KMS-11 (cell line): Measurements from ENCODE around the gene PES1.

Experiments used
- H2AFZ ChIP-seq: fragments of 200-600 bp; sonication (generic); 2 replicates; pipeline ENCODE4 v1.6.1; 2016; ENCODE audit warnings: antibody characterized with exemption, mixed run types, low read depth
- H3K27ac ChIP-seq: fragments of 200-600 bp; sonication (generic); 2 replicates; pipeline ENCODE4 v1.6.1; 2016; ENCODE audit warnings: mild to moderate bottlenecking, mixed run types
- H3K27me3 ChIP-seq: fragments of 200-600 bp; sonication (generic); 2 replicates; pipeline ENCODE4 v1.6.1; 2017; ENCODE audit warnings: mild to moderate bottlenecking, low read depth, mixed run types, moderate library complexity; ENCODE audit not compliant: insufficient read depth
- H3K36me3 ChIP-seq: fragments of 200-600 bp; sonication (generic); 2 replicates; pipeline ENCODE4 v1.6.1; 2017; ENCODE audit warnings: mild to moderate bottlenecking, mixed run types; ENCODE audit not compliant: insufficient read depth
- H3K4me1 ChIP-seq: fragments of 200-600 bp; sonication (generic); 2 replicates; pipeline ENCODE4 v1.6.1; 2016; ENCODE audit warnings: mild to moderate bottlenecking, low read depth, mixed run types; ENCODE audit not compliant: poor library complexity, severe bottlenecking
- H3K4me2 ChIP-seq: fragments of 200-600 bp; sonication (generic); 2 replicates; pipeline ENCODE4 v1.7.0; 2016; ENCODE audit warnings: mild to moderate bottlenecking, mixed run types
- H3K4me3 ChIP-seq: fragments of 200-600 bp; sonication (generic); IDR thresholded peaks from 2 replicates; pipeline ENCODE4 v1.6.1; 2017; ENCODE audit warnings: low read depth, low read length, mixed read lengths; ENCODE audit not compliant: insufficient read depth
- H3K79me2 ChIP-seq: fragments of 200-600 bp; sonication (generic); 2 replicates; pipeline ENCODE4 v1.6.1; 2016; ENCODE audit warnings: low read depth, mixed run types; ENCODE audit not compliant: insufficient read depth
- H3K9ac ChIP-seq: fragments of 200-600 bp; sonication (generic); 2 replicates; pipeline ENCODE4 v1.6.1; 2016; ENCODE audit warnings: mild to moderate bottlenecking, mixed run types
- H4K20me1 ChIP-seq: fragments of 200-600 bp; sonication (generic); 2 replicates; pipeline ENCODE4 v1.6.1; 2016; ENCODE audit warnings: mild to moderate bottlenecking, mixed run types; ENCODE audit not compliant: insufficient read depth
- TF ChIP-seq, protein P1 (sequence below): fragments of 200-600 bp; sonication (generic); conservative IDR thresholded peaks from 2 replicates; pipeline ENCODE4 v1.6.1; 2017; ENCODE audit warnings: low read depth, mild to moderate bottlenecking, antibody characterized with exemption, low read length, moderate library complexity, mixed read lengths

Gene PES1

DNA sequence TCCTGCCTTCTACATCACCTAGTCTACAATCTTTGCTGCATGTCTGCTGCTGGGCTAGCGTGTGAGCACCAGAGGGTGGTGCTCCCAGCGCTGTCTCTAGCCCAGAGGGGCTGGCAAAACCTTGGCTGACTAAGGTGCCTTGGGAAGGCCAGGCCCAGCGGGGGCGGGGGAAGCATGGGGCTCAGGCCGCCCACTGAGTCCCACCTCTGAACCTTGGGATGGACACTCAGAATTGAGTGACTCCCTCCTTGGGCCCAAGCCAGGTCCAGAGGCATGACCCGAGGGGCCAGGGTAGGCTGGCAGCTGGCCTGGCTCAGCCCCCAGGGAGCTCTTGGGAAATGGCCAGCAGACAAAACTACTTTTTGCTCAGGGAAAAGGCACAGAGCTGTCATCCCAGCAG lies 9.7 kb downstream of the PES1 start:
- Histone ChIP-seq H3K9ac (no peak overlapping the region), H3K4me3 (no peak overlapping the region), H3K27ac (no peak overlapping the region), H3K79me2 (no peaks in the 10 kb centered on the region), H3K36me3 (peaks cover 3% of the 10 kb centered on the region; the same call in 1 of the 2 replicates), H3K4me2 (no peak overlapping the region), H4K20me1 (no peaks in the 10 kb centered on the region), H3K27me3 (no peaks in the 10 kb centered on the region), H2AFZ (no peak overlapping the region), H3K4me1 (no peaks in the 10 kb centered on the region)
- TF ChIP-seq, protein P1, sequence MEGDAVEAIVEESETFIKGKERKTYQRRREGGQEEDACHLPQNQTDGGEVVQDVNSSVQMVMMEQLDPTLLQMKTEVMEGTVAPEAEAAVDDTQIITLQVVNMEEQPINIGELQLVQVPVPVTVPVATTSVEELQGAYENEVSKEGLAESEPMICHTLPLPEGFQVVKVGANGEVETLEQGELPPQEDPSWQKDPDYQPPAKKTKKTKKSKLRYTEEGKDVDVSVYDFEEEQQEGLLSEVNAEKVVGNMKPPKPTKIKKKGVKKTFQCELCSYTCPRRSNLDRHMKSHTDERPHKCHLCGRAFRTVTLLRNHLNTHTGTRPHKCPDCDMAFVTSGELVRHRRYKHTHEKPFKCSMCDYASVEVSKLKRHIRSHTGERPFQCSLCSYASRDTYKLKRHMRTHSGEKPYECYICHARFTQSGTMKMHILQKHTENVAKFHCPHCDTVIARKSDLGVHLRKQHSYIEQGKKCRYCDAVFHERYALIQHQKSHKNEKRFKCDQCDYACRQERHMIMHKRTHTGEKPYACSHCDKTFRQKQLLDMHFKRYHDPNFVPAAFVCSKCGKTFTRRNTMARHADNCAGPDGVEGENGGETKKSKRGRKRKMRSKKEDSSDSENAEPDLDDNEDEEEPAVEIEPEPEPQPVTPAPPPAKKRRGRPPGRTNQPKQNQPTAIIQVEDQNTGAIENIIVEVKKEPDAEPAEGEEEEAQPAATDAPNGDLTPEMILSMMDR: no peak

DNA sequence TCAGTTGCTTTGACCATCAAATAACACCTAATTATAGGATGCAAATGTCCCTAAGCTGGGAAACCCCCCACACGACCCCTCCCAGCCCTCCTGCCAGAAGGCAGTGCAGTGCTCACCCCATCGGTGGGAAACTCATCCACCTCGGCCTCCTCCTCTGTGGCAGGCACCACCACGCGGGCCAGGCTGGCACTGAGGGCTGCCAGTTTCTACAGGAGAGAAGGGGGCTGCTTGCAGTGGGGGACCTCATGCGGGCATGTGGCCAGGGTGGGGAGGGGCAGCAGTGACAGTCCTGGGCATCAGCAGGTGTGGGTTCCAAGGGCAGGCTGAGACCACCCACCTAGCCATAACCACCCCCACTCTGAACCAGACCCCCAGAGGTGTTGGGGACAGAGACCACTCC lies 10.8 kb downstream of the PES1 start:
- TF ChIP-seq, protein P1: no peak
- H3K27ac ChIP-seq: no peak overlapping the region
- H3K4me1 ChIP-seq: no peaks in the 10 kb centered on the region
- H3K4me2 ChIP-seq: no peak overlapping the region
- no peak overlapping the region for H3K9ac ChIP-seq
- no peak overlapping the region for H2AFZ ChIP-seq
- no peak overlapping the region for H3K4me3 ChIP-seq
- no peaks in the 10 kb centered on the region for H3K79me2 ChIP-seq
- no peaks in the 10 kb centered on the region for H3K27me3 ChIP-seq
- H3K36me3 ChIP-seq: no peaks in the 10 kb centered on the region; the same call in 1 of the 2 replicates
- no peaks in the 10 kb centered on the region for H4K20me1 ChIP-seq

DNA sequence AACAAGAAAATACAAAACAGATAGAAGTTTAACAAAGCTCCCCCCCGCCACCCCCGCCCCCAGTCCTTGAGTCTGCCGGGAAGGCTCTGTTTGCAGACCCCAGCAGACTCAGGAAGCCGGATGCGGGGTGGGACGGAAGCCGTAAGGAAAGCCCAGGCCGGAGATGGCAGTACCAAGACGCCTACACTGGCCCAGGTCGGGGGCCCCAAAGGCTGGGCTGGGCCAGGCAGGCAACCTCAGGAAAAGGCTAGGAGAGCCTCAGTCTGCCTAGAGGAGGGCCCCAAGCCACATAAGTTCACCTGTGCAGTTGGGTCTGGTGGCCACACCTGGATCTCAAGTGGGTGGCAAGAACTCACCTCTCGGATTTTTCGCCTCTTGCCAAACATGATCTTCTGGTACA lies 13.2 kb downstream of the PES1 start:
- Histone ChIP-seq H3K4me2 (no peak overlapping the region), H3K4me3 (no peak overlapping the region), H3K79me2 (no peaks in the 10 kb centered on the region), H4K20me1 (no peaks in the 10 kb centered on the region), H3K36me3 (no peaks in the 10 kb centered on the region; the same call in 1 of the 2 replicates), H3K9ac (no peak overlapping the region), H2AFZ (no peak overlapping the region), H3K27ac (no peak overlapping the region), H3K4me1 (no peaks in the 10 kb centered on the region), H3K27me3 (no peaks in the 10 kb centered on the region)
- TF ChIP-seq, protein P1: no peak

DNA sequence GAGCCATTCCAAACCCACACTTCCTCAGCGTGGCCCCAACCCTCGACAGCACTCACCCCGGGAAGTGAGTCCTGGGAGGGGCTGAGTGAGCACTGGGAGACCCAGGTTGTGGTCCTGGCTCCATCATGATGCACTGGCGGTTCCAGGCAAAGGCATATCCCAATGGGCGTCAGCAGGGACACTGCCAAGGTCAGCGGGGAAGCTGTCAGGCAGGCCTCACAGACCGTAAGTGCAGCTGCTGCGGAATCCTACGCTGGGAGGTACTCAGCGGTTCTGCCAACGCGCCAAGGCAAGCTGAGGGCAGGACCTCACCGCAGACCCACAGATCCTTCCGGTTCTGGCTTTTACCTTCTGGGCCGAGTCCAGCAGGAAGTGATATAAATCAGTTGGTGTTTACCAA lies 15.9 kb downstream of the PES1 start:
- no peaks in the 10 kb centered on the region for H3K79me2 ChIP-seq
- TF ChIP-seq, protein P1: no peak
- H3K27ac ChIP-seq: no peak overlapping the region
- H4K20me1 ChIP-seq: no peaks in the 10 kb centered on the region
- H3K9ac ChIP-seq: no peak overlapping the region
- no peak overlapping the region for H2AFZ ChIP-seq
- H3K4me2 ChIP-seq: no peak overlapping the region
- no peaks in the 10 kb centered on the region; the same call in 1 of the 2 replicates for H3K27me3 ChIP-seq
- H3K36me3 ChIP-seq: no peaks in the 10 kb centered on the region; the same call in 1 of the 2 replicates
- no peak overlapping the region for H3K4me3 ChIP-seq
- no peaks in the 10 kb centered on the region for H3K4me1 ChIP-seq
